ENCODE data around the gene RYR2. TPM values are rescaled to one million over a fixed set of nuclear protein-coding genes. Genes with fewer than 3 reads are reported as not detected.

The RYR2 gene
- total RNA-seq, 1 donor from 2014 or later: 15.2 TPM

GRCh38 chr1:237179503-237179902 is 137.5 kb downstream of the RYR2 start:
- Histone ChIP-seq H3K27ac (no peak overlapping the region), H3K27me3 (no peaks in the 10 kb centered on the region), H3K4me3 (no peak overlapping the region), H3K36me3 (no peaks in the 10 kb centered on the region), H3K4me1 (peaks cover 0 to 6% of the 10 kb centered on the region in 2 donors), H3K9me3 (no peaks in the 10 kb centered on the region)
- DNase-seq (ENCODE audit: low spot score in 2 of 2): no peak
- intact Hi-C loops (cut with DNase I): no loop called here
- TF ChIP-seq, protein P1, sequence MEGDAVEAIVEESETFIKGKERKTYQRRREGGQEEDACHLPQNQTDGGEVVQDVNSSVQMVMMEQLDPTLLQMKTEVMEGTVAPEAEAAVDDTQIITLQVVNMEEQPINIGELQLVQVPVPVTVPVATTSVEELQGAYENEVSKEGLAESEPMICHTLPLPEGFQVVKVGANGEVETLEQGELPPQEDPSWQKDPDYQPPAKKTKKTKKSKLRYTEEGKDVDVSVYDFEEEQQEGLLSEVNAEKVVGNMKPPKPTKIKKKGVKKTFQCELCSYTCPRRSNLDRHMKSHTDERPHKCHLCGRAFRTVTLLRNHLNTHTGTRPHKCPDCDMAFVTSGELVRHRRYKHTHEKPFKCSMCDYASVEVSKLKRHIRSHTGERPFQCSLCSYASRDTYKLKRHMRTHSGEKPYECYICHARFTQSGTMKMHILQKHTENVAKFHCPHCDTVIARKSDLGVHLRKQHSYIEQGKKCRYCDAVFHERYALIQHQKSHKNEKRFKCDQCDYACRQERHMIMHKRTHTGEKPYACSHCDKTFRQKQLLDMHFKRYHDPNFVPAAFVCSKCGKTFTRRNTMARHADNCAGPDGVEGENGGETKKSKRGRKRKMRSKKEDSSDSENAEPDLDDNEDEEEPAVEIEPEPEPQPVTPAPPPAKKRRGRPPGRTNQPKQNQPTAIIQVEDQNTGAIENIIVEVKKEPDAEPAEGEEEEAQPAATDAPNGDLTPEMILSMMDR (IDR thresholded peaks at IDR 0.05): no peak

DNA sequence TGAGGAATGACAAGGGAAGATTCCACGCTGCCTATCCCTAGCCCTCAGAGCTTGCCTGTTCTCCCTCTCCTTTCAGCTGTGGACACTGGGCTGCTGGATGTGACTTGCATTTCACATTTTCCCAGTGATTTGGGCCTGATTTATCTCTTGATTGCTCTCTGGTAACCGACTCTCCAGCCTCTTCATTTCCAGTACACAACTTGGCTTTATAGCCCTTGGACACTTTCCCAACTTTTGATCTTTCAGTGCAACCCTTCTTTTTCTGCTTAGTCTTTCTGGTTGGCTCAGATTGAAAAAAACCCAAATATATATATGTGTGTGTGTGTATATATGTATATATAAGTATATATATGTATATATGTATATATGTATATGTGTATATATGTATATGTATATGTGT is 138.3 kb downstream of the RYR2 start:
- peaks cover 0 to 6% of the 10 kb centered on the region in 2 donors for H3K4me1 ChIP-seq
- H3K27ac ChIP-seq: no peak overlapping the region
- DNase-seq (ENCODE audit: low spot score in 2 of 2): no peak
- TF ChIP-seq, protein P1 (IDR thresholded peaks at IDR 0.05): no peak
- H3K36me3 ChIP-seq: no peaks in the 10 kb centered on the region
- H3K4me3 ChIP-seq: no peak overlapping the region
- no peaks in the 10 kb centered on the region for H3K9me3 ChIP-seq
- intact Hi-C loops (cut with DNase I): no loop called here
- no peaks in the 10 kb centered on the region for H3K27me3 ChIP-seq

DNA sequence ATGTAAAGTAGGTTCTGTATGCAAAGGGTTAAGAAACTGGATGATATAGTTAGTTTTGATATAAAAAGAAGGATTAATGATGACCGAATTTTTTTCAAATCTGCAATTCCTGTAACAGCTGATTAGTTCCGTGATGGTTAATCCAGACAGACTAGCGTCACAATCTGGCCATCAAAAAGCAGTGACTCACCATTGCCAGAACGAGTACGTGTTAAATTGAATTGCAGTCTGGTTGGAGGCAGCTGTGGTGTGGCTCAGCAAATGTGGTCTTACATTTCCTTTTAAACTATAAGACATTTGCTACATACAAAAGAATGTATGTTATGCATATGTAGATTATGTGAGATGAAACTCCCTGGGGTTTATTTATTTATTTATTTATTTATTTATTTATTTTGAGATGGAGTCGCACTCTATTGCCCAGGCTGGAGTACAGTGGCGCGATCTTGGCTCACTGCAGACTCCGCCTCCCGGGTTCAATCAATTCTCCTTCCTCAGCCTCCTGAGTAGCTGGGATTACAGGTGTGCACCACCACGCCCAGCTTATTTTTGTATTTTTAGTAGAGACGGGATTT is 139.8 kb downstream of the RYR2 start:
- intact Hi-C loops (cut with DNase I): no loop called here
- Histone ChIP-seq H3K9me3 (no peaks in the 10 kb centered on the region), H3K36me3 (no peaks in the 10 kb centered on the region), H3K27me3 (no peaks in the 10 kb centered on the region), H3K27ac (no peak overlapping the region), H3K4me1 (peaks cover 0 to 9% of the 10 kb centered on the region in 2 donors), H3K4me3 (no peak overlapping the region)
- TF ChIP-seq, protein P1 (IDR thresholded peaks at IDR 0.05): no peak
- DNase-seq (ENCODE audit: low spot score in 2 of 2): peak in 1 of 2 donors; percentile 74

DNA sequence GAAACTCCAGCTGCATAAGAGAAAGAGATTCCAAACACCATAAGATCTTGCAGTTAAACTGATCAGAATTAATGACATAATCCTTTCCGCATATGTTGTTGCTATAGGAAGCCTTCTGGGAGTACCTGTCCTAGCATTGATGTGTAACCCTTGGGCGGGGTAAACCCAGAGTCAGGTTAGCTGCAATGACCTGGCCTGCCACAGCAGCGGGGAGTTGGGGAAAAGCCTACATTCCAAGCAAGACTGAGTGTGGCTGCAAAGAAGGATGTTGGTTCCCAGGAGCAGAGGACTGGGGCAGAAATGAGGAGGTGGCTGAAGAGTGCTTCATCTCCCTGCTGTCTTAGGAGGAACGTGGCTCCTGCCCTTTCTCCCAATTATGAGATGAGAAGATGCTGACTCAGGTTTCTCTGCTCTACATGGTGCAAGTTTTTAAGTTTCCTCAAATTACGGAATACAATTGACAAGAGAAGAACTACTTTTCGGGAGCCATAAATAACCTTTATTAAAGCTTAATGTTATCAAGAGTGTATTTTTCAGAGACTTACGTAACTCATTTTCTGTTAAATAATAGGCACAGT is 142.1 kb downstream of the RYR2 start:
- Histone ChIP-seq H3K4me3 (no peak overlapping the region), H3K4me1 (peaks cover 0 to 9% of the 10 kb centered on the region in 2 donors), H3K27me3 (no peaks in the 10 kb centered on the region), H3K27ac (peak overlapping the region in 1 of 2 donors; percentile 27), H3K9me3 (no peaks in the 10 kb centered on the region), H3K36me3 (no peaks in the 10 kb centered on the region)
- intact Hi-C loops (cut with DNase I): no loop called here
- TF ChIP-seq, protein P1 (IDR thresholded peaks at IDR 0.05): no peak
- no peak for DNase-seq (ENCODE audit: low spot score in 2 of 2)

- H3K4me3 ChIP-seq: peak overlapping the region in 1 of 2 donors; percentile 28
- H3K27ac ChIP-seq: peak overlapping the region; percentile 12 to 27
- intact Hi-C loops (cut with DNase I): no loop called here
These were observed 144.7 kb downstream of the RYR2 start for GRCh38 chr1:237186675-237187074.

More at GRCh38 chr1:237186675-237187074, 144.7 kb downstream of the RYR2 start:
- DNase-seq (ENCODE audit: low spot score in 2 of 2): no peak
- TF ChIP-seq, protein P1 (IDR thresholded peaks at IDR 0.05): no peak
- H3K4me1 ChIP-seq: peaks cover 0 to 9% of the 10 kb centered on the region in 2 donors
- H3K36me3 ChIP-seq: no peaks in the 10 kb centered on the region
- no peaks in the 10 kb centered on the region for H3K9me3 ChIP-seq
- H3K27me3 ChIP-seq: no peaks in the 10 kb centered on the region
